KMS-11 (cell line): ENCODE measurements around the gene REEP1.

Source experiments
- H2AFZ ChIP-seq: fragments of 200-600 bp; sonication (generic); 2 replicates; pipeline ENCODE4 v1.6.1; 2016; ENCODE audit warnings: antibody characterized with exemption, mixed run types, low read depth
- H3K27ac ChIP-seq: fragments of 200-600 bp; sonication (generic); 2 replicates; pipeline ENCODE4 v1.6.1; 2016; ENCODE audit warnings: mild to moderate bottlenecking, mixed run types
- H3K27me3 ChIP-seq: fragments of 200-600 bp; sonication (generic); 2 replicates; pipeline ENCODE4 v1.6.1; 2017; ENCODE audit warnings: mild to moderate bottlenecking, low read depth, mixed run types, moderate library complexity; ENCODE audit not compliant: insufficient read depth
- H3K36me3 ChIP-seq: fragments of 200-600 bp; sonication (generic); 2 replicates; pipeline ENCODE4 v1.6.1; 2017; ENCODE audit warnings: mild to moderate bottlenecking, mixed run types; ENCODE audit not compliant: insufficient read depth
- H3K4me1 ChIP-seq: fragments of 200-600 bp; sonication (generic); 2 replicates; pipeline ENCODE4 v1.6.1; 2016; ENCODE audit warnings: mild to moderate bottlenecking, low read depth, mixed run types; ENCODE audit not compliant: poor library complexity, severe bottlenecking
- H3K4me2 ChIP-seq: fragments of 200-600 bp; sonication (generic); 2 replicates; pipeline ENCODE4 v1.7.0; 2016; ENCODE audit warnings: mild to moderate bottlenecking, mixed run types
- H3K4me3 ChIP-seq: fragments of 200-600 bp; sonication (generic); IDR thresholded peaks from 2 replicates; pipeline ENCODE4 v1.6.1; 2017; ENCODE audit warnings: low read depth, low read length, mixed read lengths; ENCODE audit not compliant: insufficient read depth
- H3K79me2 ChIP-seq: fragments of 200-600 bp; sonication (generic); 2 replicates; pipeline ENCODE4 v1.6.1; 2016; ENCODE audit warnings: low read depth, mixed run types; ENCODE audit not compliant: insufficient read depth
- H3K9ac ChIP-seq: fragments of 200-600 bp; sonication (generic); 2 replicates; pipeline ENCODE4 v1.6.1; 2016; ENCODE audit warnings: mild to moderate bottlenecking, mixed run types
- H4K20me1 ChIP-seq: fragments of 200-600 bp; sonication (generic); 2 replicates; pipeline ENCODE4 v1.6.1; 2016; ENCODE audit warnings: mild to moderate bottlenecking, mixed run types; ENCODE audit not compliant: insufficient read depth
- CTCF ChIP-seq: fragments of 200-600 bp; sonication (generic); conservative IDR thresholded peaks from 2 replicates; pipeline ENCODE4 v1.6.1; 2017; ENCODE audit warnings: low read depth, mild to moderate bottlenecking, antibody characterized with exemption, low read length, moderate library complexity, mixed read lengths

Gene REEP1

DNA sequence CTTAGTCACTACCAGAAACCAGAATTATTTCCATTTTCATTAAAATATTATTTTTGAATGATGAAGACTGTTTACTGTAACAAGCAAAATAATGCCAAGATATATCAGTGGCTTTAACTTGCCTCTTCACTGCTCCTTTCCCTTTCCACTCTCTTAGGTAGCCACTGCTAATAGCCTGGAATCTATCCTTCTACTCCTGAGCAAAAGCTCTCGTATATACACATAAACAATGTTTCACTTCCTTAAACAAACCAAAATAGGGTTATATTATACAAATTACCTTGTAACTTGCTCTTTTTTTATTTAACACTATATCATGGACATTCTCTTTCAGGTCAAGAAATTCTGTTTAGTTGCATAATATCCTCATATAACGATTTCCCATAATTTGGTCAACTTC, 163.0 kb downstream of the REEP1 start:
- Histone ChIP-seq H3K4me3 (no peak overlapping the region), H3K9ac (no peak overlapping the region), H3K36me3 (peaks cover 15% of the 10 kb centered on the region; the same call in 1 of the 2 replicates), H3K27me3 (no peaks in the 10 kb centered on the region), H2AFZ (no peak overlapping the region), H3K4me2 (no peak overlapping the region), H3K27ac (no peak overlapping the region), H3K79me2 (no peaks in the 10 kb centered on the region; the same call in 1 of the 2 replicates), H3K4me1 (no peaks in the 10 kb centered on the region), H4K20me1 (peaks cover 15% of the 10 kb centered on the region; the same call in 1 of the 2 replicates)
- TF ChIP-seq CTCF = no peak

DNA sequence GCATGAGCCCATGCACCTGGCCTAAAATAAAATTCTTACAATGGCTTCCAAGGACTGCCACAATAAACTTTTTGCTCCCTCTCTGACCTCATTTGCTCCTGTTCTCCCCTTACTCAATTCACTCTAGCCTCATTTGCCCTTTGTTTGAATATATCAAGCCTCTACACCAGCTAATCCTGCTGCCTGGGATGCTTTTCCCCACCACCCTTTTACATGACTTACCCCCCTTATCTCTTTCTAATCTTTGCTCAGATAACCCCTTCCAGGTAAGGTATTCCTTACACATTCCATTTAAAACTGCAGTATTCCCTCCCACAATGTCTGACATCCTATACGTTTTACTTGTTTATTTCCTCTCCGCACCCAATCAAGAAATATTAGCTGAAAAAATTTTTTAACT, 164.8 kb downstream of the REEP1 start:
- H3K79me2 ChIP-seq = no peaks in the 10 kb centered on the region
- H3K36me3 ChIP-seq = peaks cover 13% of the 10 kb centered on the region; the same call in 1 of the 2 replicates

DNA sequence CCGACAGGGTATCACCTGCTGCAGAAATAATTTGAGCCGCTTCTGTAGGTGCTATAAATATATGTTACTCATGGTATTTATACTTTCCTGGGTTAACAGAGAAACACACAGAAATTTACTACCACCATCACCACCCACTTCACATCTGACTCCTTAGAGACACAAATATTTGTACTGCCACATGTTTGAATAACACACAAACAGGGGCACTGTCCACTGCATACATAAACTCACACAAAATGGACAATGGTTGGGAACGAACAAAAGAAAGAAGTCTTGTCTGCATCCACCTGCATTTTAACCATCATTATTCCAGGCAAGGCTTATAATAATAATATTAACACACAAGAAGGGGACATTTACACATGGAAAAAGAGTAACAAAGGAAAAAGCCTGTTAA, 166.1 kb downstream of the REEP1 start:
- Histone ChIP-seq H3K27me3 (no peaks in the 10 kb centered on the region), H3K4me2 (no peak overlapping the region), H4K20me1 (peaks cover 15% of the 10 kb centered on the region; the same call in 1 of the 2 replicates), H3K79me2 (no peaks in the 10 kb centered on the region), H3K9ac (no peak overlapping the region), H3K4me3 (no peak overlapping the region), H3K27ac (no peak overlapping the region), H2AFZ (no peak overlapping the region), H3K36me3 (peaks cover 12% of the 10 kb centered on the region; the same call in 1 of the 2 replicates), H3K4me1 (no peaks in the 10 kb centered on the region)
- no peak for TF ChIP-seq CTCF

More for the DNA sequence above, 164.8 kb downstream of the REEP1 start:
- Histone ChIP-seq H2AFZ (no peak overlapping the region), H3K27me3 (no peaks in the 10 kb centered on the region), H3K4me3 (no peak overlapping the region), H3K9ac (no peak overlapping the region), H3K27ac (no peak overlapping the region), H3K4me2 (no peak overlapping the region), H4K20me1 (peaks cover 15% of the 10 kb centered on the region; the same call in 1 of the 2 replicates), H3K4me1 (no peaks in the 10 kb centered on the region)
- no peak for TF ChIP-seq CTCF

GRCh38 chr2:86170449-86170848, 167.0 kb downstream of the REEP1 start:
- H4K20me1 ChIP-seq = peaks cover 8% of the 10 kb centered on the region; the same call in 1 of the 2 replicates
- H3K36me3 ChIP-seq = peaks cover 16% of the 10 kb centered on the region; the same call in 1 of the 2 replicates
- no peak overlapping the region for H3K4me3 ChIP-seq
- H2AFZ ChIP-seq = no peak overlapping the region
- H3K27me3 ChIP-seq = no peaks in the 10 kb centered on the region
- no peak overlapping the region for H3K4me2 ChIP-seq
- no peaks in the 10 kb centered on the region for H3K4me1 ChIP-seq
- H3K9ac ChIP-seq = no peak overlapping the region
- H3K79me2 ChIP-seq = no peaks in the 10 kb centered on the region
- no peak overlapping the region for H3K27ac ChIP-seq
- TF ChIP-seq CTCF = no peak
